HG03139 (cell line): ENCODE data around the gene PRR14L.
"Not testable (repeated sequence)": the region's sequence is repeated elsewhere in the genome, so short reads cannot be mapped to it uniquely, and the experiment has no call there.

Experiments used
- ATAC-seq: cut with Tn5 transposase; IDR thresholded peaks from one replicate; pipeline ENCODE4 v1.9.1; 2021; ENCODE audit not compliant: unreplicated experiment

The PRR14L gene

GRCh38 chr22:31749636-31750364 is at the start of gene PRR14L:
TSS of gene PRR14L (minus strand) at chr22:31750132. CDS start at chr22:31738860, 11,272 bp downstream.
- peak; percentile 50 for ATAC-seq

- not testable (repeated sequence) for ATAC-seq
These were observed 49.4 kb upstream of the PRR14L start for GRCh38 chr22:31799358-31799757.

GRCh38 chr22:31790240-31790639 is 40.3 kb upstream of the PRR14L start:
- no peak for ATAC-seq

GRCh38 chr22:31789803-31790202 is 39.9 kb upstream of the PRR14L start:
- ATAC-seq: no peak

GRCh38 chr22:31776231-31776630 is 26.3 kb upstream of the PRR14L start:
- no peak for ATAC-seq

GRCh38 chr22:31773416-31773815 is 23.5 kb upstream of the PRR14L start:
- no peak for ATAC-seq

GRCh38 chr22:31768422-31769059 is 18.6 kb upstream of the PRR14L start:
- no peak for ATAC-seq

- ATAC-seq: no peak
These were observed 14.9 kb upstream of the PRR14L start for GRCh38 chr22:31764785-31765184.

GRCh38 chr22:31758860-31759259 is 8.9 kb upstream of the PRR14L start:
- not testable (repeated sequence) for ATAC-seq

GRCh38 chr22:31757265-31757664 is 7.3 kb upstream of the PRR14L start:
- no peak for ATAC-seq

- ATAC-seq: no peak
These were observed 4.9 kb upstream of the PRR14L start for GRCh38 chr22:31754813-31755212.

- peak; percentile 48 for ATAC-seq
These were observed 3.9 kb upstream of the PRR14L start, which contains the start of gene DEPDC5 for GRCh38 chr22:31753634-31754501. TSS of gene DEPDC5 (plus strand) at chr22:31754019. CDS start at chr22:31754922, 903 bp downstream.

- ATAC-seq: peak; percentile 1
These were observed 3.2 kb upstream of the PRR14L start for GRCh38 chr22:31753005-31753633.

GRCh38 chr22:31752096-31752847 is 2.3 kb upstream of the PRR14L start:
- ATAC-seq: no peak

- no peak for ATAC-seq
These were observed 693 bp upstream of the PRR14L start for GRCh38 chr22:31750365-31751284.

- no peak for ATAC-seq
These were observed 1.4 kb downstream of the PRR14L start for GRCh38 chr22:31748490-31748889.

- no peak for ATAC-seq
These were observed 2.5 kb downstream of the PRR14L start for GRCh38 chr22:31747441-31747840.

GRCh38 chr22:31743871-31744270 is 6.1 kb downstream of the PRR14L start:
- ATAC-seq: no peak

GRCh38 chr22:31742682-31743081 is 7.2 kb downstream of the PRR14L start:
- no peak for ATAC-seq
